ENCODE measurements around the gene NXPH4.

Gene NXPH4

GRCh38 chr12:57243521-57244311 is 27.1 kb downstream of the NXPH4 start:
- peaks cover 3% of the 10 kb centered on the region for H3K9me3 ChIP-seq (ENCODE audit: control insufficient read depth, low read depth, low read length)
- H3K9ac ChIP-seq (ENCODE audit: low read length) = no peak overlapping the region
- H3K4me3 ChIP-seq (ENCODE audit: low read length) = peak overlapping the region; percentile 62
- H3K27me3 ChIP-seq (ENCODE audit: control insufficient read depth, insufficient read depth, low read length) = peaks cover 56% of the 10 kb centered on the region
- H3K4me1 ChIP-seq (ENCODE audit: control insufficient read depth, low read depth, low read length) = peaks cover 22% of the 10 kb centered on the region
- H3K27ac ChIP-seq (ENCODE audit: low read length) = no peak overlapping the region
- no peaks in the 10 kb centered on the region for H3K36me3 ChIP-seq (ENCODE audit: control insufficient read depth, low read depth, low read length)

- Histone ChIP-seq H3K9me3 (ENCODE audit: control insufficient read depth, low read depth, low read length) (peaks cover 3% of the 10 kb centered on the region), H3K4me3 (ENCODE audit: low read length) (no peak overlapping the region), H3K36me3 (ENCODE audit: control insufficient read depth, low read depth, low read length) (no peaks in the 10 kb centered on the region), H3K4me1 (ENCODE audit: control insufficient read depth, low read depth, low read length) (peaks cover 21% of the 10 kb centered on the region), H3K27me3 (ENCODE audit: control insufficient read depth, insufficient read depth, low read length) (peaks cover 50% of the 10 kb centered on the region), H3K9ac (ENCODE audit: low read length) (no peak overlapping the region), H3K27ac (ENCODE audit: low read length) (no peak overlapping the region)
Measured at GRCh38 chr12:57244312-57244696, 27.7 kb downstream of the NXPH4 start.

GRCh38 chr12:57247041-57247440 is 30.4 kb downstream of the NXPH4 start:
- Histone ChIP-seq H3K27me3 (ENCODE audit: control insufficient read depth, insufficient read depth, low read length) (peaks cover 23% of the 10 kb centered on the region), H3K27ac (ENCODE audit: low read length) (no peak overlapping the region), H3K36me3 (ENCODE audit: control insufficient read depth, low read depth, low read length) (no peaks in the 10 kb centered on the region), H3K9me3 (ENCODE audit: control insufficient read depth, low read depth, low read length) (no peaks in the 10 kb centered on the region), H3K4me3 (ENCODE audit: low read length) (no peak overlapping the region), H3K4me1 (ENCODE audit: control insufficient read depth, low read depth, low read length) (peaks cover 11% of the 10 kb centered on the region), H3K9ac (ENCODE audit: low read length) (no peak overlapping the region)

GRCh38 chr12:57248934-57249742 is 32.5 kb downstream of the NXPH4 start:
- Histone ChIP-seq H3K27ac (ENCODE audit: low read length) (no peak overlapping the region), H3K9ac (ENCODE audit: low read length) (no peak overlapping the region), H3K36me3 (ENCODE audit: control insufficient read depth, low read depth, low read length) (no peaks in the 10 kb centered on the region)

GRCh38 chr12:57250541-57250940 is 33.9 kb downstream of the NXPH4 start:
- Histone ChIP-seq H3K36me3 (ENCODE audit: control insufficient read depth, low read depth, low read length) (peaks cover under 1% of the 10 kb centered on the region), H3K27ac (ENCODE audit: low read length) (no peak overlapping the region), H3K4me1 (ENCODE audit: control insufficient read depth, low read depth, low read length) (peaks cover 11% of the 10 kb centered on the region), H3K27me3 (ENCODE audit: control insufficient read depth, insufficient read depth, low read length) (no peaks in the 10 kb centered on the region), H3K9ac (ENCODE audit: low read length) (no peak overlapping the region), H3K4me3 (ENCODE audit: low read length) (no peak overlapping the region), H3K9me3 (ENCODE audit: control insufficient read depth, low read depth, low read length) (no peaks in the 10 kb centered on the region)

More at GRCh38 chr12:57248934-57249742, 32.5 kb downstream of the NXPH4 start:
- Histone ChIP-seq H3K9me3 (ENCODE audit: control insufficient read depth, low read depth, low read length) (no peaks in the 10 kb centered on the region), H3K27me3 (ENCODE audit: control insufficient read depth, insufficient read depth, low read length) (peaks cover 8% of the 10 kb centered on the region), H3K4me1 (ENCODE audit: control insufficient read depth, low read depth, low read length) (peaks cover 11% of the 10 kb centered on the region), H3K4me3 (ENCODE audit: low read length) (no peak overlapping the region)

- Histone ChIP-seq H3K9ac (ENCODE audit: low read length) (no peak within 1 kb of the TSS), H3K4me1 (ENCODE audit: control insufficient read depth, low read depth, low read length) (peaks cover 11% of the 10 kb centered on the region), H3K27me3 (ENCODE audit: control insufficient read depth, insufficient read depth, low read length) (no peaks in the 10 kb centered on the region), H3K9me3 (ENCODE audit: control insufficient read depth, low read depth, low read length) (no peaks in the 10 kb centered on the region), H3K27ac (ENCODE audit: low read length) (no peak within 1 kb of the TSS), H3K4me3 (ENCODE audit: low read length) (no peak within 1 kb of the TSS), H3K36me3 (ENCODE audit: control insufficient read depth, low read depth, low read length) (peaks cover 5% of the 10 kb centered on the region)
Measured at GRCh38 chr12:57250956-57251355, 34.4 kb downstream of the NXPH4 start, which contains the start of gene STAC3. Gene STAC3 (minus strand): TSS chr12:57251187. CDS start chr12:57249636, 1,551 bp downstream.

- Histone ChIP-seq H3K4me1 (ENCODE audit: control insufficient read depth, low read depth, low read length) (peaks cover 5% of the 10 kb centered on the region), H3K27me3 (ENCODE audit: control insufficient read depth, insufficient read depth, low read length) (no peaks in the 10 kb centered on the region), H3K9me3 (ENCODE audit: control insufficient read depth, low read depth, low read length) (no peaks in the 10 kb centered on the region), H3K4me3 (ENCODE audit: low read length) (no peak overlapping the region), H3K27ac (ENCODE audit: low read length) (no peak overlapping the region), H3K9ac (ENCODE audit: low read length) (no peak overlapping the region), H3K36me3 (ENCODE audit: control insufficient read depth, low read depth, low read length) (peaks cover 28% of the 10 kb centered on the region)
Measured at GRCh38 chr12:57254506-57255280, 38.1 kb downstream of the NXPH4 start.

- peaks cover 2% of the 10 kb centered on the region for H3K4me1 ChIP-seq (ENCODE audit: control insufficient read depth, low read depth, low read length)
- no peaks in the 10 kb centered on the region for H3K27me3 ChIP-seq (ENCODE audit: control insufficient read depth, insufficient read depth, low read length)
- no peaks in the 10 kb centered on the region for H3K9me3 ChIP-seq (ENCODE audit: control insufficient read depth, low read depth, low read length)
- H3K27ac ChIP-seq (ENCODE audit: low read length) = no peak overlapping the region
- H3K36me3 ChIP-seq (ENCODE audit: control insufficient read depth, low read depth, low read length) = peaks cover 28% of the 10 kb centered on the region
- H3K4me3 ChIP-seq (ENCODE audit: low read length) = no peak overlapping the region
- no peak overlapping the region for H3K9ac ChIP-seq (ENCODE audit: low read length)
Measured at GRCh38 chr12:57255916-57256315, 39.3 kb downstream of the NXPH4 start.

- H3K9me3 ChIP-seq (ENCODE audit: control insufficient read depth, low read depth, low read length) = no peaks in the 10 kb centered on the region
- no peaks in the 10 kb centered on the region for H3K27me3 ChIP-seq (ENCODE audit: control insufficient read depth, insufficient read depth, low read length)
- peaks cover 30% of the 10 kb centered on the region for H3K36me3 ChIP-seq (ENCODE audit: control insufficient read depth, low read depth, low read length)
- H3K27ac ChIP-seq (ENCODE audit: low read length) = no peak overlapping the region
- H3K4me3 ChIP-seq (ENCODE audit: low read length) = no peak overlapping the region
- peaks cover 10% of the 10 kb centered on the region for H3K4me1 ChIP-seq (ENCODE audit: control insufficient read depth, low read depth, low read length)
- no peak overlapping the region for H3K9ac ChIP-seq (ENCODE audit: low read length)
Measured at GRCh38 chr12:57258977-57259970, 42.7 kb downstream of the NXPH4 start.

- Histone ChIP-seq H3K27me3 (ENCODE audit: control insufficient read depth, insufficient read depth, low read length) (no peaks in the 10 kb centered on the region), H3K4me1 (ENCODE audit: control insufficient read depth, low read depth, low read length) (peaks cover 10% of the 10 kb centered on the region), H3K27ac (ENCODE audit: low read length) (no peak overlapping the region)
Measured at GRCh38 chr12:57260366-57260765, 43.8 kb downstream of the NXPH4 start.

More at GRCh38 chr12:57260366-57260765, 43.8 kb downstream of the NXPH4 start:
- no peaks in the 10 kb centered on the region for H3K9me3 ChIP-seq (ENCODE audit: control insufficient read depth, low read depth, low read length)
- no peak overlapping the region for H3K4me3 ChIP-seq (ENCODE audit: low read length)
- no peak overlapping the region for H3K9ac ChIP-seq (ENCODE audit: low read length)
- peaks cover 30% of the 10 kb centered on the region for H3K36me3 ChIP-seq (ENCODE audit: control insufficient read depth, low read depth, low read length)
